H7 (cell line): ENCODE data around the gene TNFSF9. TPM values are rescaled to one million over a fixed set of nuclear protein-coding genes. Genes with fewer than 3 reads are reported as not detected.
"Not testable (repeated sequence)": the region's sequence is repeated elsewhere in the genome, so short reads cannot be mapped to it uniquely, and the experiment has no call there.

Source experiments
- DNase-seq: peaks from one replicate; pipeline ENCODE4 v3.0.0; 2012
- H3K27me3 ChIP-seq: 2 replicates; pipeline ENCODE4 v1.6.0; 2011; ENCODE audit warnings: mild to moderate bottlenecking, low read length; ENCODE audit not compliant: control insufficient read depth, insufficient read depth
- H3K36me3 ChIP-seq: replicated peaks from 2 replicates; pipeline ENCODE4 v1.5.1; 2011; ENCODE audit warnings: low read length; ENCODE audit not compliant: control insufficient read depth, insufficient read depth
- H3K4me3 ChIP-seq: 2 replicates; pipeline ENCODE4 v1.5.1; 2011; ENCODE audit warnings: low read depth, mild to moderate bottlenecking, control low read depth, low read length, moderate library complexity; ENCODE audit not compliant: insufficient read depth
- total RNA-seq: library from RNA; depleted of rRNA; stranded (reverse); fragments of >200 nt; shearing (Covaris generic); gene quantifications from 2 replicates; pipeline ENCODE4 v1.2.3, GENCODE V29; 2014

Gene TNFSF9
- total RNA-seq, 1 experiment from 2014 or later, result 2.6 TPM

DNA sequence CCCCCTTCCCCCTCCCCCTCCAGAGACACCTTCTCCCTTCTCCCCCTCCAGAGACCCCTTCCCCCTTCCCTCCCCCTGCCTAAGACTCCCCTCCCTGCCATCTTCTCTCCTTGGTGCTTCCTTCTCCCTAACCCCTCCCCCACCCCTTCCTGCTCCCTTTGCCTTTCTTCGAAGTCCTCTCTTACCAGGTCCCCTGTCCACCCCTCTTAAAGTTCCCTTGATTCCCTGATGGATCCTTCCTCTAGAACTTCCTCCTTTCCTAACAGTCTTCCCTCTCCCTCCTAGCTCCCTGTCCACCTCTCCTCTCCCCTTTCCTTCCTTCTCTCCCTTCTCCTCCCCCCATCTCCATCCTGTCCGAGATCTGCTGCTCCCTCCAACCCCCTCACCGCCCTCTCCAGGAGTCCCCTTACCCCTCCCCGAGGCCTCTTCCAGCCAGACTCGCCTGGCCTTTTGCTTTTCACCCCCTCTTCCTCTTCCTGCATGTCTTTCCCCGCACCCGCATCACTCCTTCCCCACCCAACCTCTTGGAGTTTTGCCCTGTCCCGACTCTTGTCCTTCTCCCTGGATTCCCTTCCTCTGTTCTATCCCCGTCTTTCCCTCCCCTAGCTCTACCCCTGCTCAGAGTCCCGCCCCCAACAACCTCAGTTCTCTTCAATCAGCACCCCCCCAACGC, 3.1 kb downstream of the TNFSF9 start:
- H3K4me3 ChIP-seq, result peak overlapping the region; percentile 32; the same call in 1 of the 2 replicates
- H3K36me3 ChIP-seq, result peaks cover 3% of the 10 kb centered on the region
- peaks cover 48% of the 10 kb centered on the region for H3K27me3 ChIP-seq
- DNase-seq, result peak; percentile 83

DNA sequence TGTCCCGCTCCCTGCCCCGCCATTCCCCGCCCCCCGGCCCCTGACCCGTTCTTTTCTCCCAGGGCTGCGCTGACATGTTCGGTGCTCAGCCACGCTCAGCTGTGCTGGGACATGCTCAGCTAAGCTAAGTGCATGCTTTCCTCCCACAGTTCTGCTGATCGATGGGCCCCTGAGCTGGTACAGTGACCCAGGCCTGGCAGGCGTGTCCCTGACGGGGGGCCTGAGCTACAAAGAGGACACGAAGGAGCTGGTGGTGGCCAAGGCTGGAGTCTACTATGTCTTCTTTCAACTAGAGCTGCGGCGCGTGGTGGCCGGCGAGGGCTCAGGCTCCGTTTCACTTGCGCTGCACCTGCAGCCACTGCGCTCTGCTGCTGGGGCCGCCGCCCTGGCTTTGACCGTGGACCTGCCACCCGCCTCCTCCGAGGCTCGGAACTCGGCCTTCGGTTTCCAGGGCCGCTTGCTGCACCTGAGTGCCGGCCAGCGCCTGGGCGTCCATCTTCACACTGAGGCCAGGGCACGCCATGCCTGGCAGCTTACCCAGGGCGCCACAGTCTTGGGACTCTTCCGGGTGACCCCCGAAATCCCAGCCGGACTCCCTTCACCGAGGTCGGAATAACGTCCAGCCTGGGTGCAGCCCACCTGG, 3.7 kb downstream of the TNFSF9 start:
- DNase-seq, result peak; percentile 80

GRCh38 chr19:6535558-6536137, 4.8 kb downstream of the TNFSF9 start:
- no peak overlapping the region for H3K4me3 ChIP-seq

More for the DNA sequence above, 3.7 kb downstream of the TNFSF9 start:
- peaks cover 3% of the 10 kb centered on the region for H3K36me3 ChIP-seq
- H3K27me3 ChIP-seq, result peaks cover 48% of the 10 kb centered on the region
- peak overlapping the region; percentile 10; the same call in 1 of the 2 replicates for H3K4me3 ChIP-seq

DNA sequence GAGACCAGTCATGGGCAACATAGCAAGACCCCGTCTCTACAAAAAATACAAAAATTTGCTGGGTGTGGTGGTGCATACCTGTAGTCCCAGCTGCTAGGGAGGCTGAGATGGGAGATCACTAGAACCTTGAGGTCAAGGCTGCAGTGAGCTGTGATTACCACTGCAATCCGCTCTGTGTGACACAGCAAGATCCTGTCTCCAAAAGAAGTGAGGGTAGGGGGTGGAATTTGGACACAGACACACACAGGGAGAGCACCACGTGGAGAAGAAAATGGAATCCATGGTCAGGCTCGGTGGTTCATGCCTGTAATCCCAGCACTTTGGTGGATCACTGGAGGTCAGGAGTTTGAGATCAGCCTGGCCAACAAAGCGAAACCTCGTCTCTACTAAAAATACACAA, 8.7 kb downstream of the TNFSF9 start:
- no peak for DNase-seq
- peaks cover 11% of the 10 kb centered on the region for H3K27me3 ChIP-seq
- H3K36me3 ChIP-seq, result peaks cover 3% of the 10 kb centered on the region
- no peak overlapping the region for H3K4me3 ChIP-seq

More at GRCh38 chr19:6535558-6536137, 4.8 kb downstream of the TNFSF9 start:
- peaks cover 37% of the 10 kb centered on the region for H3K27me3 ChIP-seq
- H3K36me3 ChIP-seq, result peaks cover 3% of the 10 kb centered on the region
- no peak for DNase-seq

GRCh38 chr19:6540918-6541689, 10.3 kb downstream of the TNFSF9 start:
- no peak for DNase-seq
- Histone ChIP-seq H3K27me3 (no peaks in the 10 kb centered on the region), H3K36me3 (no peaks in the 10 kb centered on the region; the same call in 1 of the 2 replicates), H3K4me3 (no peak overlapping the region)

GRCh38 chr19:6543866-6544347, 13.1 kb downstream of the TNFSF9 start:
- H3K4me3 ChIP-seq, result no peak overlapping the region
- no peaks in the 10 kb centered on the region for H3K27me3 ChIP-seq
- no peaks in the 10 kb centered on the region for H3K36me3 ChIP-seq
- no peak for DNase-seq

- not testable (repeated sequence) for DNase-seq, H3K36me3 ChIP-seq, H3K27me3 ChIP-seq, H3K4me3 ChIP-seq
Observed at GRCh38 chr19:6550679-6551078, 19.9 kb downstream of the TNFSF9 start.

- no peak for DNase-seq
- no peaks in the 10 kb centered on the region for H3K27me3 ChIP-seq
- H3K4me3 ChIP-seq, result no peak overlapping the region
- H3K36me3 ChIP-seq, result no peaks in the 10 kb centered on the region
Observed at GRCh38 chr19:6551091-6551490, 20.3 kb downstream of the TNFSF9 start.

DNA sequence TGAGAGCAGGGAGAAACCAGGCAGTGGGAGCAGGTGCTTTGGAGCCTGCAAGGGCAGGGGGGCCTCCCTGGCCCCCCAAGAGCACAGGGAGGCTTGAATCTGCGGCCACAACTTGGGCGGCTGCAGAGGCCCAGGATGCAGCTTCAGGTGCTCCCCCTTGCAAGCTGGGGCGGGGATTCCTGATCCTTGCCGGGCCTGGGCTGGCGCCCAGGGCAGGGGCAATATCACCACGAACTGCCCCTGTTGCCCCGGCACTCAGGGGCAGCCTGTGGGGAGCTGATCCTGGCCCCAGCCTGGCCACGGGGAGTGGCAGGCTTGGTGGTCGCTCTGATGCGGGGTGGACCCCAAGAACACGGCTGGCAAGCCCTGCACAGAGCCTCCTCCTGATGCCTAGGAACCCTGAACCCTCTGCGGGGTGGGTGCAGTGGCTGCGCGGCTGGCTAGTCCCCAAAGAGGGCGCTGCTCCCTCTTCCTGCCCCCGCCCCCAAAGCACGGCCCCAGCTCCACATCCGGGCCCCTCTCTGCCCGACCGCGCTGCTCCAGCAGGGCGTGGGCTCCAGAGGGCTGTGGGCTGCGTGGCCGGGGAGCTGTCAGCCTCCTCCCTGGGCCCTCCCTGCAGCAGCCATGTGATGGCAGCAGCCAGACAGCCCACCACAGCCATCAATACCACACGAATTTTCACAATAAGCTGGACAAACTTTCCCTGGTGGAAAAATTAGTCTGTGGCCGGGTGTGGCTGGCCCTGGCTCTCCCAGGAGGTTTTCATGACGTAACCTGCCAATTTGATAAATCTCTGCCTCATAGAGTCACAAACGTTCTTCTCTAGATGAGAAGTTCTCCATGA, 21.0 kb downstream of the TNFSF9 start:
- DNase-seq, result peak; percentile 95
- H3K4me3 ChIP-seq, result no peak overlapping the region
- H3K36me3 ChIP-seq, result no peaks in the 10 kb centered on the region
- H3K27me3 ChIP-seq, result no peaks in the 10 kb centered on the region

- Histone ChIP-seq H3K36me3 (no peaks in the 10 kb centered on the region), H3K27me3 (no peaks in the 10 kb centered on the region), H3K4me3 (no peak overlapping the region)
- DNase-seq, result no peak
Observed at GRCh38 chr19:6556043-6556449, 25.2 kb downstream of the TNFSF9 start.

DNA sequence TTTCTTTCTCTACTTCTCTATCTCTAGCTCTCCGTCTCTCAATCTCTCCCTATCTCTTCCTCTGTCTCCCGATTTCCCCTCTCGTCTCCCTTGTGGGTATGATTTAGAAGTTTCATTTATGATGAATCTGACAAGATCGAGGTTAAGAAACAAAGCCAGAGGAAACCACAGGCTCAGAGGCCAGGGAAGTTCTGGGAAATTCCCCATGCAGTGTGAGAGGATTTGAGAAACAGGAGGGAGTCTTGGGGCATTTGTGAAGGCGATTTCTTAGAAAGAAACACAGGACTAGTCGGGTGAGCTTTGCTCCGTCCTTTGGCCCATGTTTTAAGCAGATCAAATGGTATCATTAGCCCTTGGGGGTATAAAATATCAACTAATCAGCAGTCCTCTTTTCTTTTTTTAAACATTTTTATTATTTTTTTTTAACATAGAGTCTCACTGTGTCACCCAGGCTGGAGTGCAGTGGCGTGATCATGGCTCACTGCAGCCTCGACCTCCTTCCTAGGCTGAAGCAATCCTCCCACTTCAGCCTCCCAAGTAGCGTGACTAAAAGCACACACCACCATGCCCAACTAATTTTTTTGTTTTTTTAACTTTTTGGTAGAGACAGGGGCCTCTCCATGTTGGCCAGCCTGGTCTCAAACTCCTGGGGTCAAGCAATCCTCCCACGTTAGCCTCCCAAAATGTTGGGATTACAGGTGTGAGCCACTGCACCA, 25.8 kb downstream of the TNFSF9 start:
- Histone ChIP-seq H3K36me3 (no peaks in the 10 kb centered on the region), H3K4me3 (no peak overlapping the region), H3K27me3 (no peaks in the 10 kb centered on the region)
- peak; percentile 45 for DNase-seq

GRCh38 chr19:6562437-6562836, 31.6 kb downstream of the TNFSF9 start:
- H3K4me3 ChIP-seq, H3K36me3 ChIP-seq, DNase-seq, H3K27me3 ChIP-seq: not testable (repeated sequence)

DNA sequence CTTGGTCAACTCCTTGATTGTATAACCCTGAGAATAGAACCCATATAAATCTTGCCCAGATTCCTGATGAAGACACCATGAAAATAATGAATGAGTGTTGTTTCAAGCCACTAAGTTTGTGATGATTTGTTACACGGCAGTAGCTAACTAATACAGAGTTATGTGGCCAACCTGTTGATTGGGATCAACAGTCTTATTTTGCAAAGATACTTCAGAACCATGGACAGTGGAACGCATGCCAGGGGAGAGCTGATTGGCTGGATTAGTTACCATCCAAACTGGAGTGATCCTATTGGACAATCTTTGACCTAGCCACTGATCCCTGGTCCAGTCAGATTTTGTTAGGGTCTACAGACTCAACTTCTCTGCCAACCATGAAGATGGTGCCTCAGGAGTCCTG, 33.6 kb downstream of the TNFSF9 start:
- DNase-seq, result peak; percentile 37
- Histone ChIP-seq H3K4me3 (no peak overlapping the region), H3K27me3 (no peaks in the 10 kb centered on the region), H3K36me3 (no peaks in the 10 kb centered on the region)
